K562 (cell line): Measurements from ENCODE around the gene CTNS. TPM values are rescaled to one million over a fixed set of nuclear protein-coding genes. Genes with fewer than 3 reads are reported as not detected.

Experiments
- ATAC-seq: fragments of 200-7000 bp; cut with Tn5 transposase; 3 replicates; pipeline ENCODE4 v1.9.1; 2020; ENCODE audit warnings: moderate library complexity
- BruUV-seq: library from RNA; stranded (reverse); fragments of 400-500 nt; replicated peaks from 2 replicates; lab custom pipeline; 2021; lab: Mats Ljungman, UMichigan
- CTCF ChIA-PET: fragments of 300-600 bp; formaldehyde crosslinking; extraction: SDS; loops from one replicate; lab custom pipeline; 2021; ENCODE audit warnings: low intra/inter-chr PET ratio; lab: Yijun Ruan, JAX
- POLR2A ChIA-PET: fragments of 300-600, 350-650 bp; sonication (Branson Sonifier 250); formaldehyde crosslinking; extraction: SDS; loops from one replicate; lab custom pipeline; 2021; ENCODE audit warnings: antibody characterized with exemption, inconsistent platforms; lab: Yijun Ruan, JAX
- DNase-seq, 4 experiments: peaks; one replicate each; pipeline versions ENCODE4 v3.0.0 to v3.0.0-alpha.2; 2011 to 2018; ENCODE audit warnings: low spot score in 3 of 4, mixed read lengths in 3 of 4; ENCODE audit errors: extremely low read depth in 1 of 4
- FAIRE-seq: peaks from 2 replicates; lab custom pipeline; 2011; peaks lifted over from hg19 to GRCh38; lab: Jason Lieb, UNC
- H2AFZ ChIP-seq: 2 replicates; pipeline ENCODE4 v1.6.0; 2011; ENCODE audit warnings: low read depth, low read length, control low read depth, inconsistent platforms
- H3K27ac ChIP-seq: fragments of 200-600 bp; 3 replicates; pipeline ENCODE4 v1.8.0; 2011; ENCODE audit warnings: low read depth, mild to moderate bottlenecking, control low read depth, inconsistent platforms, low read length, moderate library complexity, mixed read lengths; ENCODE audit errors: extremely low read depth
- H3K27me3 ChIP-seq, 2 experiments: fragments of 300-600 bp in 1 of 2; 2 replicates in 1 of 2; 3 replicates in 1 of 2; pipeline versions ENCODE4 v1.6.0 to v1.8.0; 2011; ENCODE audit warnings: inconsistent platforms in 2 of 2, low read length in 2 of 2, mild to moderate bottlenecking in 1 of 2, mixed read lengths in 1 of 2, moderate library complexity in 1 of 2; ENCODE audit not compliant: control insufficient read depth in 2 of 2, insufficient read depth in 2 of 2
- H3K36me3 ChIP-seq: fragments of 300-600 bp; 3 replicates; pipeline ENCODE4 v1.8.0; 2011; ENCODE audit warnings: mild to moderate bottlenecking, low read length, inconsistent platforms; ENCODE audit not compliant: control insufficient read depth, insufficient read depth
- H3K4me1 ChIP-seq, 2 experiments: fragments of 200-600 bp in 1 of 2; replicated peaks in 1 of 2; 2 replicates in 1 of 2; 3 replicates in 1 of 2; pipeline versions ENCODE4 v1.5.1 to v1.8.0; 2011; ENCODE audit warnings: inconsistent platforms in 2 of 2, low read length in 2 of 2, mild to moderate bottlenecking in 1 of 2, mixed read lengths in 1 of 2, moderate library complexity in 1 of 2; ENCODE audit not compliant: control insufficient read depth in 2 of 2, insufficient read depth in 2 of 2
- H3K4me2 ChIP-seq: 2 replicates; pipeline ENCODE4 v1.6.1; 2011; ENCODE audit warnings: low read length, control low read depth, inconsistent platforms, mixed read lengths; ENCODE audit not compliant: insufficient read depth
- H3K4me3 ChIP-seq: fragments of 200-600 bp; sonication (generic), shearing (Covaris generic); 2 replicates; pipeline ENCODE4 v1.5.1; 2016; ENCODE audit warnings: control low read depth, inconsistent platforms
- H3K79me2 ChIP-seq: fragments of 200-600 bp; 3 replicates; pipeline ENCODE4 v1.8.0; 2011; ENCODE audit warnings: low read length, inconsistent platforms; ENCODE audit not compliant: control insufficient read depth, insufficient read depth
- H3K9ac ChIP-seq, 2 experiments: 2 replicates each; pipeline versions ENCODE4 v1.6.0 to v1.6.1; 2011; ENCODE audit warnings: low read depth in 2 of 2, low read length in 2 of 2, control low read depth in 1 of 2, inconsistent platforms in 1 of 2, mild to moderate bottlenecking in 1 of 2, mixed read lengths in 1 of 2; ENCODE audit not compliant: insufficient read depth in 1 of 2
- H3K9me1 ChIP-seq: one replicate; pipeline ENCODE4 v1.6.0; 2011; ENCODE audit warnings: inconsistent platforms, mild to moderate bottlenecking, low read length, moderate library complexity; ENCODE audit not compliant: control insufficient read depth, insufficient read depth
- H3K9me3 ChIP-seq: replicated peaks from 2 replicates; pipeline ENCODE4 v1.5.1; 2011; ENCODE audit warnings: low read depth, low read length, inconsistent platforms; ENCODE audit not compliant: control insufficient read depth, insufficient read depth
- H4K20me1 ChIP-seq: replicated peaks from 2 replicates; pipeline ENCODE4 v1.6.1; 2011; ENCODE audit warnings: low read length, inconsistent platforms, mixed read lengths; ENCODE audit not compliant: control insufficient read depth, insufficient read depth
- FIP1L1 ChIP-seq: fragments of 200-400 bp; formaldehyde crosslinking; IDR thresholded peaks from 2 replicates; pipeline ENCODE4 v1.6.1; 2018; ENCODE audit warnings: mild to moderate bottlenecking, low read depth, low read length; ENCODE audit not compliant: poor library complexity, severe bottlenecking
- MAFF ChIP-seq: IDR thresholded peaks from 2 replicates; pipeline ENCODE4 v1.6.1; 2012; ENCODE audit warnings: low read length, improper control_type of control experiment
- MAFG ChIP-seq: fragments of 450-650 bp; conservative IDR thresholded peaks from 2 replicates; pipeline ENCODE4 v1.6.1; 2016; ENCODE audit warnings: missing genetic modification characterization, missing compliant biosample characterization
- MBD2 ChIP-seq: sonication (generic); IDR thresholded peaks from 2 replicates; pipeline ENCODE4 v1.6.1; 2016; ENCODE audit warnings: low read depth, borderline replicate concordance
- MCM2 ChIP-seq: fragments of 450-650 bp; IDR thresholded peaks from 2 replicates; pipeline ENCODE4 v1.6.1; 2017; ENCODE audit warnings: low read depth, mild to moderate bottlenecking
- RBM39 ChIP-seq: fragments of 200-400 bp; formaldehyde crosslinking; optimal IDR thresholded peaks from 2 replicates; pipeline ENCODE3; 2018; ENCODE audit warnings: low read depth, low read length
- SRSF1 ChIP-seq: fragments of 200-400 bp; formaldehyde crosslinking; IDR thresholded peaks from 2 replicates; pipeline ENCODE4 v1.6.1; 2017; ENCODE audit warnings: mild to moderate bottlenecking, low read depth, low read length, moderate library complexity
- TEAD4 ChIP-seq, 2 experiments: sonication (generic) in 1 of 2; formaldehyde crosslinking in 1 of 2; IDR thresholded peaks; 2 replicates each; pipeline versions ENCODE4 v1.6.1 to v1.8.0; 2012 to 2022; ENCODE audit warnings: borderline replicate concordance in 1 of 2, inconsistent platforms in 1 of 2, low read length in 1 of 2, mild to moderate bottlenecking in 1 of 2, missing genetic modification reagents in 1 of 2
- ZNF3 ChIP-seq: fragments of 250-450 bp; sonication (Bioruptor Pico); IDR thresholded peaks from 2 replicates; pipeline ENCODE4 v1.5.0; 2021; ENCODE audit warnings: mild to moderate bottlenecking, moderate library complexity
- ZZZ3 ChIP-seq: fragments of 450-650 bp; IDR thresholded peaks from 2 replicates; pipeline ENCODE4 v1.6.1; 2016; ENCODE audit warnings: antibody characterized with exemption, mild to moderate bottlenecking, moderate library complexity
- WGBS: fragments of 100-300 bp; shearing (Covaris generic); methylation state at CpG from one replicate; pipeline ENCODE4 v1.1.6; 2016; ENCODE audit warnings: low coverage, mixed read lengths; ENCODE audit not compliant: insufficient coverage; ENCODE audit errors: missing lambda C conversion rate; 5-methylcytosine and 5-hydroxymethylcytosine counted together
- in situ Hi-C: fragments of 300-500 bp; cut with MboI; formaldehyde crosslinking; loops from 4 replicates; pipeline ENCODE4 v1.15.0; 2018; ENCODE audit warnings: inconsistent platforms, mixed read lengths
- intact Hi-C: fragments of 100-400 bp; cut with micrococcal nuclease; formaldehyde crosslinking; loops from 2 replicates; pipeline ENCODE4 v1.14.2; 2022
- polyA plus RNA-seq, 8 experiments: library from polyadenylated mRNA; depleted of rRNA in 4 of 8; stranded (reverse) in 5 of 8; unstranded in 3 of 8; fragments of >200 nt; fragmentation: Nextera tagmentation in 2 of 8; fragmentation: Illumina TruSeq in 1 of 8; extraction: Ambion mirVana in 2 of 8; extraction: Trizol in 1 of 8; gene quantifications; 2 replicates each; pipeline versions ENCODE4 v1.2.1 to v1.2.3, GENCODE V29; 2011 to 2014; ENCODE audit warnings: inconsistent platforms in 1 of 8, missing spikeins in 1 of 8
- total RNA-seq, 7 experiments: library from RNA; depleted of rRNA in 6 of 7; stranded (reverse); fragments of >200 nt in 6 of 7; fragmentation: Illumina TruSeq in 2 of 7; extraction: Trizol in 2 of 7; gene quantifications; 2 replicates each; pipeline versions ENCODE4 v1.2.1 to v1.2.3, GENCODE V29; 2011 to 2021; ENCODE audit warnings: low replicate concordance in 1 of 7
- TF ChIP-seq, protein P1 (sequence below): sonication (generic); formaldehyde crosslinking; IDR thresholded peaks from 2 replicates; pipeline ENCODE4 v1.8.0; 2022; ENCODE audit warnings: mild to moderate bottlenecking, missing genetic modification reagents
- TF ChIP-seq, protein P2 (sequence below): sonication (generic); formaldehyde crosslinking; IDR thresholded peaks from 2 replicates; pipeline ENCODE4 v1.4.0; 2020; ENCODE audit warnings: mild to moderate bottlenecking, missing genetic modification reagents
- TF ChIP-seq, protein P3 (sequence below): sonication (generic); IDR thresholded peaks from 2 replicates; pipeline ENCODE4 v1.6.1; 2016

The CTNS gene
- total and polyA plus RNA-seq, 9 of the 15 experiments (the other 6 are each of a cell fraction or from before 2014, with no cell fraction given): 0.66 to 8.4 (median 4.9) TPM

DNA sequence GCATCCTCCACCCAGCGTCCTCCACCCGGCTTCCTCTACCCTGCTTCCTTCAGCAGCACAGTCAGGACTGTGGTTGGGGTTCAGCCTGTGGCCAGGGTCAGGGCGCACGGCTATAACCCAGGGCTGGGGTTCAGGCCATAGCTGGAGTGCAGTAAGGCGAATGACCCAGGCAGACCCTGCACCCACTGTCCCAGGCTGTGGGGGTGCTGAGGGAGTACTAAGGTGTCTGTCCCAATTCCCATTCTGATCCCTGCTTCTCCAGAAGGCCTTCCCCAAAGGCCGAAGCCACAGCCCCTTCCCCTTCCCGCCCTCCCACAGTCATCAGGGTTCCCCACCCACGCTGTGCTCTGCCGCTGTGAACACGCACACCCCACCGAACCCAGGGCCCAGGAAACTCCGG is 44.5 kb downstream of the CTNS start (continued):
- TF ChIP-seq ZNF3 (CRISPR knock-in tag) (no peak), RBM39 (no peak)
- TF ChIP-seq, protein P1, sequence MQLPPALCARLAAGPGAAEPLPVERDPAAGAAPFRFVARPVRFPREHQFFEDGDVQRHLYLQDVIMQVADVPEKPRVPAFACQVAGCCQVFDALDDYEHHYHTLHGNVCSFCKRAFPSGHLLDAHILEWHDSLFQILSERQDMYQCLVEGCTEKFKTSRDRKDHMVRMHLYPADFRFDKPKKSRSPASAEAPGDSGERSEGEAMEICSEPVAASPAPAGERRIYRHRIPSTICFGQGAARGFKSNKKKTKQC: no peak

DNA sequence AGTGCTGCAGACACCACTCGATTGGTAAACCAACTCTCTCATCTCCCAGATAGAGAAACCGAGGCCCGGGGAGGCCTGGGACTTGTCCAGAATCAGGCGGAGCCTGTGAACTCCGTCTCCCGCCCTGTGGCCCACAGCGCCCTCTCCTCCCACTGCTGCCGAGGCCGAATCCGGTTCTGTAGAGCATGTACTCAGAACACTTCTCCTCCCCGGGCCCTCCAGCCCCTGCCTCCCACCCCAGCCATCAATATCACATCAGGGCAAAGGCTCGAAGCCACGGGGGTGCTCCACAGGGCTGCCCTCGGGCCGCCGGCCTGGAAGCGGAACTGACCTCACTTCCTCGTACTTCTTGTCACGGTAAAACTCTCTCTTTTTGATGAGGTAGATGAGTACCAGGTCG is 45.0 kb downstream of the CTNS start:
- FAIRE-seq (no peak), DNase-seq (no peak), ATAC-seq (no peak)
- Histone ChIP-seq H3K27ac (no peak overlapping the region), H3K79me2 (no peaks in the 10 kb centered on the region), H3K9ac (no peak overlapping the region), H3K27me3 (peaks cover 0 to 17% of the 10 kb centered on the region in 2 experiments; a peak in 2 of 5 replicates), H3K36me3 (no peaks in the 10 kb centered on the region), H3K4me3 (no peak overlapping the region), H3K4me1 (peaks cover 0 to 23% of the 10 kb centered on the region in 2 experiments; a peak in 2 of 5 replicates), H3K9me3 (no peaks in the 10 kb centered on the region), H4K20me1 (no peaks in the 10 kb centered on the region), H2AFZ (no peak overlapping the region), H3K9me1 (no peaks in the 10 kb centered on the region)
- in situ Hi-C loops (loop anchor here (5.0 kb wide), 1 partner anchor 51 kb away; no protein-coding TSS in a partner anchor), intact Hi-C loops (loop anchor here (10.0 kb wide), 1 partner anchor 637 kb away; no protein-coding TSS in a partner anchor)
- no TSS peak for BruUV-seq
- POLR2A ChIA-PET: no interaction called here
- CTCF ChIA-PET: interaction anchor here (1.1 kb wide), 1 partner anchor 146 kb away, joined by 3 read pairs; no protein-coding TSS in a partner anchor
- TF ChIP-seq, protein P1: no peak
- TF ChIP-seq, protein P2, sequence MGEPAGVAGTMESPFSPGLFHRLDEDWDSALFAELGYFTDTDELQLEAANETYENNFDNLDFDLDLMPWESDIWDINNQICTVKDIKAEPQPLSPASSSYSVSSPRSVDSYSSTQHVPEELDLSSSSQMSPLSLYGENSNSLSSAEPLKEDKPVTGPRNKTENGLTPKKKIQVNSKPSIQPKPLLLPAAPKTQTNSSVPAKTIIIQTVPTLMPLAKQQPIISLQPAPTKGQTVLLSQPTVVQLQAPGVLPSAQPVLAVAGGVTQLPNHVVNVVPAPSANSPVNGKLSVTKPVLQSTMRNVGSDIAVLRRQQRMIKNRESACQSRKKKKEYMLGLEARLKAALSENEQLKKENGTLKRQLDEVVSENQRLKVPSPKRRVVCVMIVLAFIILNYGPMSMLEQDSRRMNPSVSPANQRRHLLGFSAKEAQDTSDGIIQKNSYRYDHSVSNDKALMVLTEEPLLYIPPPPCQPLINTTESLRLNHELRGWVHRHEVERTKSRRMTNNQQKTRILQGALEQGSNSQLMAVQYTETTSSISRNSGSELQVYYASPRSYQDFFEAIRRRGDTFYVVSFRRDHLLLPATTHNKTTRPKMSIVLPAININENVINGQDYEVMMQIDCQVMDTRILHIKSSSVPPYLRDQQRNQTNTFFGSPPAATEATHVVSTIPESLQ (CRISPR knock-in tag): no peak
- TF ChIP-seq TEAD4 (IDR thresholded peaks at IDR 0.05; ENCODE audit: low read length) (no peak), TEAD4 (CRISPR knock-in tag; IDR thresholded peaks at IDR 0.05; ENCODE audit: borderline replicate concordance) (no peak), SRSF1 (no peak), MBD2 (no peak), MAFF (no peak), ZZZ3 (no peak), MAFG (tag) (no peak), MCM2 (no peak), FIP1L1 (no peak)
- TF ChIP-seq, protein P3, sequence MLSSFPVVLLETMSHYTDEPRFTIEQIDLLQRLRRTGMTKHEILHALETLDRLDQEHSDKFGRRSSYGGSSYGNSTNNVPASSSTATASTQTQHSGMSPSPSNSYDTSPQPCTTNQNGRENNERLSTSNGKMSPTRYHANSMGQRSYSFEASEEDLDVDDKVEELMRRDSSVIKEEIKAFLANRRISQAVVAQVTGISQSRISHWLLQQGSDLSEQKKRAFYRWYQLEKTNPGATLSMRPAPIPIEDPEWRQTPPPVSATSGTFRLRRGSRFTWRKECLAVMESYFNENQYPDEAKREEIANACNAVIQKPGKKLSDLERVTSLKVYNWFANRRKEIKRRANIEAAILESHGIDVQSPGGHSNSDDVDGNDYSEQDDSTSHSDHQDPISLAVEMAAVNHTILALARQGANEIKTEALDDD: no peak
- TF ChIP-seq, all 486 proteins: peak for 0
- WGBS: 19% methylated on average over 15 of the region's 20 CpGs
- H3K4me2 ChIP-seq: no peak overlapping the region
